GM12878 (cell line): ENCODE measurements around the gene ORC4. TPM values are rescaled to one million over a fixed set of nuclear protein-coding genes. Genes with fewer than 3 reads are reported as not detected.

Source experiments
- ATAC-seq: fragments of 200-7000 bp; cut with Tn5 transposase; 3 replicates; pipeline ENCODE4 v1.9.1; 2020; ENCODE audit warnings: mild to moderate bottlenecking, moderate library complexity
- BruUV-seq: library from RNA; stranded (reverse); fragments of 400-500 nt; replicated peaks from 2 replicates; lab custom pipeline; 2021; lab: Mats Ljungman, UMichigan
- CTCF ChIA-PET: fragments of 300-600 bp; sonication (Branson Sonifier 250); formaldehyde crosslinking; extraction: SDS; loops from one replicate; lab custom pipeline; 2021; ENCODE audit warnings: inconsistent platforms; lab: Yijun Ruan, JAX
- POLR2A ChIA-PET: fragments of 350-600 bp; formaldehyde crosslinking; extraction: SDS; loops from one replicate; lab custom pipeline; 2021; ENCODE audit warnings: inconsistent platforms; lab: Charles Lee
- RAD21 ChIA-PET: fragments of 300-600 bp; sonication (Branson Sonifier 250); formaldehyde crosslinking; loops from one replicate; lab custom pipeline; 2023; ENCODE audit warnings: antibody characterized with exemption; ENCODE audit not compliant: unreplicated experiment; lab: Charles Lee
- SMC1A ChIA-PET: fragments of 300-600 bp; sonication (Branson Sonifier 250); formaldehyde crosslinking; loops from one replicate; lab custom pipeline; 2023; ENCODE audit not compliant: unreplicated experiment, uncharacterized antibody; lab: Charles Lee
- DNase-seq: peaks from one replicate; pipeline ENCODE4 v3.0.0-alpha.2; 2011; ENCODE audit warnings: low read depth, low spot score
- FAIRE-seq: peaks from 3 replicates; lab custom pipeline; 2011; peaks lifted over from hg19 to GRCh38; lab: Jason Lieb, UNC
- H2AFZ ChIP-seq: 2 replicates; pipeline ENCODE4 v1.6.0; 2011; ENCODE audit warnings: low read depth, low read length, control low read depth; ENCODE audit not compliant: control insufficient read depth
- H3K27ac ChIP-seq: 2 replicates; pipeline ENCODE4 v1.5.1; 2011; ENCODE audit warnings: control low read depth; ENCODE audit not compliant: control insufficient read depth, insufficient read depth
- H3K27me3 ChIP-seq, 2 experiments: replicated peaks in 1 of 2; 2 replicates each; pipeline versions ENCODE4 v1.6.0 to v1.6.1; 2011; ENCODE audit warnings: low read length in 1 of 2; ENCODE audit not compliant: control insufficient read depth in 2 of 2, insufficient read depth in 2 of 2
- H3K36me3 ChIP-seq, 2 experiments: 2 replicates each; pipeline ENCODE4 v1.5.1; 2011; ENCODE audit warnings: low read length in 1 of 2; ENCODE audit not compliant: control insufficient read depth in 2 of 2, insufficient read depth in 2 of 2
- H3K4me1 ChIP-seq: 2 replicates; pipeline ENCODE4 v1.6.1; 2011; ENCODE audit warnings: mild to moderate bottlenecking, low read length, moderate library complexity, mixed read lengths; ENCODE audit not compliant: control insufficient read depth, insufficient read depth
- H3K4me2 ChIP-seq: 2 replicates; pipeline ENCODE4 v1.6.0; 2011; ENCODE audit warnings: control low read depth; ENCODE audit not compliant: control insufficient read depth, insufficient read depth
- H3K4me3 ChIP-seq: fragments of 200-600 bp; sonication (generic); 2 replicates; pipeline ENCODE4 v1.5.1; 2016
- H3K79me2 ChIP-seq: 2 replicates; pipeline ENCODE4 v1.6.0; 2011; ENCODE audit warnings: low read length; ENCODE audit not compliant: control insufficient read depth, insufficient read depth
- H3K9ac ChIP-seq: 2 replicates; pipeline ENCODE4 v1.8.0; 2011; ENCODE audit warnings: low read length, control low read depth, mixed read lengths; ENCODE audit not compliant: control insufficient read depth, insufficient read depth
- H3K9me3 ChIP-seq: replicated peaks from 3 replicates; pipeline ENCODE4 v1.5.1; 2011; ENCODE audit warnings: mild to moderate bottlenecking, low read length; ENCODE audit not compliant: control insufficient read depth, insufficient read depth
- H4K20me1 ChIP-seq: 2 replicates; pipeline ENCODE4 v1.6.0; 2011; ENCODE audit not compliant: control insufficient read depth, insufficient read depth
- BCL11A ChIP-seq: IDR thresholded peaks from 2 replicates; pipeline ENCODE4 v1.6.1; 2011; ENCODE audit warnings: low read depth, low read length
- CTCF ChIP-seq, 3 experiments: IDR thresholded peaks in 2 of 3; conservative IDR thresholded peaks in 1 of 3; 2 replicates each; pipeline ENCODE4 v1.5.1; 2011; ENCODE audit warnings: low read depth in 3 of 3, low read length in 3 of 3, mild to moderate bottlenecking in 3 of 3, control low read depth in 2 of 3, moderate library complexity in 2 of 3, inconsistent platforms in 1 of 3, mixed read lengths in 1 of 3; ENCODE audit not compliant: control insufficient read depth in 2 of 3, insufficient read depth in 1 of 3; ENCODE audit errors: extremely low read depth in 1 of 3
- NFYA ChIP-seq: IDR thresholded peaks from 2 replicates; pipeline ENCODE4 v1.6.1; 2011; ENCODE audit warnings: low read depth, mild to moderate bottlenecking, low read length, improper control_type of control experiment, borderline replicate concordance
- RELA ChIP-seq: fragments of 450-650 bp; IDR thresholded peaks from 2 replicates; pipeline ENCODE4 v1.8.0; 2014; ENCODE audit warnings: borderline replicate concordance; ENCODE audit not compliant: partially characterized antibody
- ZNF384 ChIP-seq: IDR thresholded peaks from 2 replicates; pipeline ENCODE4 v1.6.1; 2012; ENCODE audit warnings: low read depth, mild to moderate bottlenecking, low read length, improper control_type of control experiment, borderline replicate concordance
- WGBS: methylation state at CpG from one replicate; pipeline ENCODE4 v1.1.6; 2016; ENCODE audit warnings: low lambda C conversion rate; ENCODE audit not compliant: insufficient replicate concordance, insufficient coverage; ENCODE audit errors: missing lambda C conversion rate; 5-methylcytosine and 5-hydroxymethylcytosine counted together
- in situ Hi-C: fragments of 300-500 bp; cut with MboI; formaldehyde crosslinking; loops from 9 replicates; pipeline ENCODE4 v1.14.3; 2018; ENCODE audit warnings: mixed read lengths
- intact Hi-C: fragments of 100-400 bp; cut with micrococcal nuclease; formaldehyde crosslinking; loops from one replicate; pipeline ENCODE4 v1.14.2; 2022; ENCODE audit not compliant: unreplicated experiment
- polyA plus RNA-seq, 11 experiments: library from polyadenylated mRNA; depleted of rRNA in 4 of 11; unstranded in 6 of 11; stranded (reverse) in 5 of 11; fragments of >200 nt; fragmentation: Nextera tagmentation in 4 of 11; fragmentation: Illumina TruSeq in 1 of 11; extraction: Ambion mirVana in 4 of 11; extraction: Trizol in 1 of 11; gene quantifications; 1 replicate in 1 of 11; 2 replicates in 10 of 11; pipeline versions ENCODE4 v1.2.1 to v1.2.3, GENCODE V29; 2011 to 2016; ENCODE audit warnings: inconsistent platforms in 2 of 11, missing spikeins in 2 of 11, low read depth in 1 of 11
- total RNA-seq, 4 experiments: library from RNA; depleted of rRNA in 3 of 4; stranded (reverse); fragments of >200 nt in 3 of 4; fragmentation: Illumina TruSeq in 1 of 4; extraction: Trizol in 1 of 4; gene quantifications; 2 replicates each; pipeline versions ENCODE4 v1.2.1 to v1.2.3, GENCODE V29; 2013 to 2021

ORC4 gene
- total and polyA plus RNA-seq, 10 of the 15 experiments (the other 5 are each of a cell fraction or from before 2014, with no cell fraction given): 25.7 to 71.3 (median 52.1) TPM

- intact Hi-C loops: loop anchor here (5.0 kb wide), 2 partner anchors 277 to 422 kb away; no protein-coding TSS in a partner anchor
- WGBS: 48% methylated on average over 3 of the region's 3 CpGs
- Histone ChIP-seq H3K27ac (no peak overlapping the region), H3K9ac (no peak overlapping the region), H3K27me3 (no peaks in the 10 kb centered on the region), H4K20me1 (no peaks in the 10 kb centered on the region)
- SMC1A ChIA-PET: interaction anchor here (0.6 to 5.7 kb wide), 7 partner anchors 580 to 1179 kb away, joined by 3 to 87 read pairs (median 5); no protein-coding TSS in a partner anchor
- TF ChIP-seq NFYA: no peak
- TF ChIP-seq ZNF384: peak; percentile 72
- no peak for TF ChIP-seq BCL11A
- TF ChIP-seq RELA: no peak
- TF ChIP-seq CTCF (IDR thresholded peaks at IDR 0.05 in 2 of 3, conservative IDR thresholded peaks at IDR 0.05 in 1 of 3; ENCODE audit: control insufficient read depth in 2 of 3, extremely low read depth in 1 of 3, insufficient read depth in 1 of 3, low read depth in 3 of 3, low read length in 3 of 3): no peak
- TF ChIP-seq, all 136 proteins: peak for 1
- no peaks in the 10 kb centered on the region for H3K79me2 ChIP-seq
- RAD21 ChIA-PET: interaction anchor here (1.1 to 5.3 kb wide), 4 partner anchors 830 to 986 kb away, joined by 4 to 92 read pairs (median 56); no protein-coding TSS in a partner anchor
- no peaks in the 10 kb centered on the region for H3K9me3 ChIP-seq
- ATAC-seq (no peak; the same call in 2 of the 3 replicates), FAIRE-seq (no peak), DNase-seq (no peak)
- in situ Hi-C loops: loop anchor here (5.0 to 10.0 kb wide), 4 partner anchors 827 to 1179 kb away; no protein-coding TSS in a partner anchor
- CTCF ChIA-PET: interaction anchor here (1.0 to 5.6 kb wide), 5 partner anchors 8 to 869 kb away, joined by 3 to 140 read pairs (median 7); no protein-coding TSS in a partner anchor
- H3K4me3 ChIP-seq: no peak overlapping the region
- BruUV-seq: no TSS peak
- H3K4me2 ChIP-seq: no peak overlapping the region
- H2AFZ ChIP-seq: no peak overlapping the region
- no peaks in the 10 kb centered on the region; the same call in 1 of the 2 replicates for H3K4me1 ChIP-seq
- POLR2A ChIA-PET: no interaction called here
- no peaks in the 10 kb centered on the region for H3K36me3 ChIP-seq
Observed at GRCh38 chr2:147913701-147914480, 106.6 kb downstream of the ORC4 start.
